GM23338 (cell line): ENCODE results near the gene OR56A5. TPM values are rescaled to one million over a fixed set of nuclear protein-coding genes. Genes with fewer than 3 reads are reported as not detected.

ENCODE experiments used
- ATAC-seq: fragments of 200-7000 bp; cut with Tn5 transposase; 3 replicates; pipeline ENCODE4 v1.9.1; 2020
- DNase-seq: peaks from one replicate; pipeline ENCODE4 v3.0.0-alpha.2; 2015; ENCODE audit warnings: low spot score
- H2AFZ ChIP-seq: fragments of 200-600 bp; sonication (generic); 2 replicates; pipeline ENCODE4 v1.8.0; 2016; ENCODE audit warnings: antibody characterized with exemption, mild to moderate bottlenecking, moderate library complexity
- H3F3A ChIP-seq: fragments of 200-600 bp; sonication (generic); replicated peaks from 2 replicates; pipeline ENCODE4 v1.8.0; 2017; ENCODE audit warnings: antibody characterized with exemption, mixed run types, low read depth
- H3K27ac ChIP-seq: fragments of 200-600 bp; sonication (generic); 2 replicates; pipeline ENCODE4 v1.6.1; 2016; ENCODE audit warnings: low read depth
- H3K27me3 ChIP-seq: fragments of 200-600 bp; sonication (generic); 2 replicates; pipeline ENCODE4 v1.8.0; 2016; ENCODE audit warnings: mild to moderate bottlenecking, mixed run types, moderate library complexity; ENCODE audit not compliant: insufficient read depth
- H3K36me3 ChIP-seq: fragments of 200-600 bp; sonication (generic); 2 replicates; pipeline ENCODE4 v1.8.0; 2016; ENCODE audit warnings: mild to moderate bottlenecking; ENCODE audit not compliant: insufficient read depth
- H3K4me1 ChIP-seq: fragments of 200-600 bp; sonication (generic); 2 replicates; pipeline ENCODE4 v1.8.0; 2016; ENCODE audit warnings: mild to moderate bottlenecking, moderate library complexity; ENCODE audit not compliant: insufficient read depth
- H3K4me2 ChIP-seq: fragments of 200-600 bp; sonication (generic); 2 replicates; pipeline ENCODE4 v1.7.1; 2017; ENCODE audit warnings: mixed run types
- H3K4me3 ChIP-seq: fragments of 200-600 bp; sonication (generic); 2 replicates; pipeline ENCODE4 v1.6.1; 2016; ENCODE audit warnings: mixed run types
- H3K79me2 ChIP-seq: fragments of 200-600 bp; sonication (generic); replicated peaks from 2 replicates; pipeline ENCODE4 v1.8.0; 2017; ENCODE audit warnings: mild to moderate bottlenecking; ENCODE audit not compliant: insufficient read depth
- H3K9me2 ChIP-seq: fragments of 200-600 bp; sonication (generic); 2 replicates; pipeline ENCODE4 v1.8.0; 2017; ENCODE audit not compliant: insufficient read depth
- H4K20me1 ChIP-seq: fragments of 200-600 bp; sonication (generic); replicated peaks from 2 replicates; pipeline ENCODE4 v1.8.0; 2017; ENCODE audit warnings: mild to moderate bottlenecking; ENCODE audit not compliant: insufficient read depth
- H3K27ac Mint-ChIP-seq: 2 replicates; pipeline ENCODE4 v1.8.0; 2020; ENCODE audit warnings: inconsistent platforms, mild to moderate bottlenecking, moderate library complexity, mixed read lengths
- H3K27me3 Mint-ChIP-seq: 3 replicates; pipeline ENCODE4 v1.8.0; 2022; ENCODE audit warnings: low read depth, mild to moderate bottlenecking, moderate library complexity, mixed read lengths, inconsistent platforms; ENCODE audit not compliant: insufficient read depth, poor library complexity
- H3K36me3 Mint-ChIP-seq: 3 replicates; pipeline ENCODE4 v1.8.0; 2021; ENCODE audit warnings: low read depth, mild to moderate bottlenecking, inconsistent platforms, moderate library complexity, mixed read lengths
- H3K4me1 Mint-ChIP-seq: 3 replicates; pipeline ENCODE4 v1.8.0; 2020; ENCODE audit warnings: mild to moderate bottlenecking, inconsistent platforms, mixed read lengths
- H3K4me3 Mint-ChIP-seq: 3 replicates; pipeline ENCODE4 v1.8.0; 2021; ENCODE audit warnings: moderate library complexity, mild to moderate bottlenecking, inconsistent platforms, mixed read lengths
- H3K9me3 Mint-ChIP-seq: 3 replicates; pipeline ENCODE4 v1.8.0; 2020; ENCODE audit warnings: moderate library complexity, mild to moderate bottlenecking, inconsistent platforms, mixed read lengths
- CREB1 ChIP-seq: fragments of 250-450 bp; sonication (Bioruptor Pico); IDR thresholded peaks from 2 replicates; pipeline ENCODE4 v1.5.0; 2020; ENCODE audit warnings: low read depth, mild to moderate bottlenecking, moderate library complexity
- EZH2 ChIP-seq: fragments of 200-600 bp; sonication (generic); IDR thresholded peaks from one replicate; pipeline ENCODE4 v1.8.0; 2017; ENCODE audit warnings: antibody characterized with exemption, mild to moderate bottlenecking, low read depth; ENCODE audit not compliant: unreplicated experiment
- EZH2phosphoT487 ChIP-seq: fragments of 200-600 bp; sonication (generic); IDR thresholded peaks from one replicate; pipeline ENCODE4 v1.8.1; 2018; ENCODE audit warnings: antibody characterized with exemption; ENCODE audit not compliant: unreplicated experiment
- JUNB ChIP-seq: IDR thresholded peaks from one replicate; pipeline ENCODE4 v1.6.1; 2016; ENCODE audit warnings: antibody characterized with exemption; ENCODE audit not compliant: unreplicated experiment
- NANOG ChIP-seq: IDR thresholded peaks from 2 replicates; pipeline ENCODE4 v1.6.1; 2016; ENCODE audit warnings: antibody characterized with exemption, borderline replicate concordance
- POLR2AphosphoS5 ChIP-seq: IDR thresholded peaks from 2 replicates; pipeline ENCODE4 v1.6.1; 2016; ENCODE audit warnings: antibody characterized with exemption, low read depth
- STAT1 ChIP-seq: IDR thresholded peaks from one replicate; pipeline ENCODE4 v1.6.1; 2016; ENCODE audit warnings: antibody characterized with exemption; ENCODE audit not compliant: unreplicated experiment
- ZNF114 ChIP-seq: fragments of 250-450 bp; sonication (Bioruptor Pico); IDR thresholded peaks from 2 replicates; pipeline ENCODE4 v1.5.0; 2020; ENCODE audit warnings: mild to moderate bottlenecking, moderate library complexity
- ZNF331 ChIP-seq: fragments of 250-450 bp; sonication (Bioruptor Pico); IDR thresholded peaks from 2 replicates; pipeline ENCODE4 v1.5.0; 2020; ENCODE audit warnings: low read depth, mild to moderate bottlenecking, moderate library complexity
- polyA plus RNA-seq: library from polyadenylated mRNA; unstranded; fragments of >200 nt; fragmentation: Nextera tagmentation; extraction: Ambion mirVana; gene quantifications from 2 replicates; pipeline ENCODE4 v1.2.1, GENCODE V29; 2016
- total RNA-seq: library from RNA; depleted of rRNA; stranded (reverse); fragments of >200 nt; shearing (Covaris generic); gene quantifications from 2 replicates; pipeline ENCODE4 v1.2.3, GENCODE V29; 2014
- TF ChIP-seq, protein P1 (sequence below): fragments of 250-450 bp; sonication (Bioruptor Pico); IDR thresholded peaks from 2 replicates; pipeline ENCODE4 v1.5.0; 2020; ENCODE audit warnings: mild to moderate bottlenecking, moderate library complexity
- TF ChIP-seq, protein P2 (sequence below), 2 experiments: fragments of 200-600 bp in 1 of 2; sonication (generic) in 1 of 2; conservative IDR thresholded peaks; 2 replicates each; pipeline versions ENCODE4 v1.5.1 to v1.6.1; 2016 to 2017; ENCODE audit warnings: antibody characterized with exemption in 2 of 2, low read depth in 2 of 2, mild to moderate bottlenecking in 2 of 2, moderate library complexity in 1 of 2
- TF ChIP-seq, protein P3 (sequence below): IDR thresholded peaks from 2 replicates; pipeline ENCODE4 v1.6.1; 2016; ENCODE audit warnings: antibody characterized with exemption
- TF ChIP-seq, protein P4 (sequence below): IDR thresholded peaks from one replicate; pipeline ENCODE4 v1.6.1; 2018; ENCODE audit warnings: antibody characterized with exemption; ENCODE audit not compliant: unreplicated experiment

Gene OR56A5
- total and polyA plus RNA-seq, 2 experiments from 2014 or later: not detected

DNA sequence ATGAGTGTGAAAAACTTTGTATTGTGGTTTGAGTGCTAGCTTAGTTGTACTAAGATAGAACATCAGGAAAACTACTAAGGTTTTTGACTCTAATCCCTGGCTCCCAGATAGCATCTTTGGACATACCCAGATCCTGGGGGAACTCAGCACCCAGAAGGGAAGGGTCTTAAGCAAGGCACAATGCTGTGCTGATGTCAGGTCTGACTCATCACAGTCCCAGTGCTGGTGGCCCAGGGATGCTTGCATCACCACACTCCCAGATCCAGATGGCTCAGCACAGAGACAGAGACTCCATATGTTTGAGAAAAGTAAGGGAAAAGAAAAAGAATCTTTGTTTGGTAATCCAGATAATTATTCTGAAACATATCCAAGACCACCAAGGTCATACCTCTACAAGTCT lies 44.5 kb downstream of the OR56A5 start:
- Mint-ChIP-seq H3K27ac (peak overlapping the region; percentile 65; the same call in 1 of the 2 replicates), H3K4me1 (no peaks in the 10 kb centered on the region), H3K9me3 (peaks cover 27% of the 10 kb centered on the region), H3K27me3 (peaks cover under 1% of the 10 kb centered on the region), H3K4me3 (no peak overlapping the region), H3K36me3 (peaks cover 15% of the 10 kb centered on the region)
- Histone ChIP-seq H3K4me1 (no peaks in the 10 kb centered on the region), H3K79me2 (no peaks in the 10 kb centered on the region), H3K4me2 (no peak overlapping the region), H3K9me2 (no peaks in the 10 kb centered on the region; the same call in 1 of the 2 replicates), H3K27ac (no peak overlapping the region), H4K20me1 (no peaks in the 10 kb centered on the region), H2AFZ (no peak overlapping the region), H3K27me3 (no peaks in the 10 kb centered on the region), H3F3A (no peaks in the 10 kb centered on the region), H3K4me3 (no peak overlapping the region), H3K36me3 (no peaks in the 10 kb centered on the region)
- DNase-seq (no peak), ATAC-seq (no peak)
- TF ChIP-seq, protein P1, sequence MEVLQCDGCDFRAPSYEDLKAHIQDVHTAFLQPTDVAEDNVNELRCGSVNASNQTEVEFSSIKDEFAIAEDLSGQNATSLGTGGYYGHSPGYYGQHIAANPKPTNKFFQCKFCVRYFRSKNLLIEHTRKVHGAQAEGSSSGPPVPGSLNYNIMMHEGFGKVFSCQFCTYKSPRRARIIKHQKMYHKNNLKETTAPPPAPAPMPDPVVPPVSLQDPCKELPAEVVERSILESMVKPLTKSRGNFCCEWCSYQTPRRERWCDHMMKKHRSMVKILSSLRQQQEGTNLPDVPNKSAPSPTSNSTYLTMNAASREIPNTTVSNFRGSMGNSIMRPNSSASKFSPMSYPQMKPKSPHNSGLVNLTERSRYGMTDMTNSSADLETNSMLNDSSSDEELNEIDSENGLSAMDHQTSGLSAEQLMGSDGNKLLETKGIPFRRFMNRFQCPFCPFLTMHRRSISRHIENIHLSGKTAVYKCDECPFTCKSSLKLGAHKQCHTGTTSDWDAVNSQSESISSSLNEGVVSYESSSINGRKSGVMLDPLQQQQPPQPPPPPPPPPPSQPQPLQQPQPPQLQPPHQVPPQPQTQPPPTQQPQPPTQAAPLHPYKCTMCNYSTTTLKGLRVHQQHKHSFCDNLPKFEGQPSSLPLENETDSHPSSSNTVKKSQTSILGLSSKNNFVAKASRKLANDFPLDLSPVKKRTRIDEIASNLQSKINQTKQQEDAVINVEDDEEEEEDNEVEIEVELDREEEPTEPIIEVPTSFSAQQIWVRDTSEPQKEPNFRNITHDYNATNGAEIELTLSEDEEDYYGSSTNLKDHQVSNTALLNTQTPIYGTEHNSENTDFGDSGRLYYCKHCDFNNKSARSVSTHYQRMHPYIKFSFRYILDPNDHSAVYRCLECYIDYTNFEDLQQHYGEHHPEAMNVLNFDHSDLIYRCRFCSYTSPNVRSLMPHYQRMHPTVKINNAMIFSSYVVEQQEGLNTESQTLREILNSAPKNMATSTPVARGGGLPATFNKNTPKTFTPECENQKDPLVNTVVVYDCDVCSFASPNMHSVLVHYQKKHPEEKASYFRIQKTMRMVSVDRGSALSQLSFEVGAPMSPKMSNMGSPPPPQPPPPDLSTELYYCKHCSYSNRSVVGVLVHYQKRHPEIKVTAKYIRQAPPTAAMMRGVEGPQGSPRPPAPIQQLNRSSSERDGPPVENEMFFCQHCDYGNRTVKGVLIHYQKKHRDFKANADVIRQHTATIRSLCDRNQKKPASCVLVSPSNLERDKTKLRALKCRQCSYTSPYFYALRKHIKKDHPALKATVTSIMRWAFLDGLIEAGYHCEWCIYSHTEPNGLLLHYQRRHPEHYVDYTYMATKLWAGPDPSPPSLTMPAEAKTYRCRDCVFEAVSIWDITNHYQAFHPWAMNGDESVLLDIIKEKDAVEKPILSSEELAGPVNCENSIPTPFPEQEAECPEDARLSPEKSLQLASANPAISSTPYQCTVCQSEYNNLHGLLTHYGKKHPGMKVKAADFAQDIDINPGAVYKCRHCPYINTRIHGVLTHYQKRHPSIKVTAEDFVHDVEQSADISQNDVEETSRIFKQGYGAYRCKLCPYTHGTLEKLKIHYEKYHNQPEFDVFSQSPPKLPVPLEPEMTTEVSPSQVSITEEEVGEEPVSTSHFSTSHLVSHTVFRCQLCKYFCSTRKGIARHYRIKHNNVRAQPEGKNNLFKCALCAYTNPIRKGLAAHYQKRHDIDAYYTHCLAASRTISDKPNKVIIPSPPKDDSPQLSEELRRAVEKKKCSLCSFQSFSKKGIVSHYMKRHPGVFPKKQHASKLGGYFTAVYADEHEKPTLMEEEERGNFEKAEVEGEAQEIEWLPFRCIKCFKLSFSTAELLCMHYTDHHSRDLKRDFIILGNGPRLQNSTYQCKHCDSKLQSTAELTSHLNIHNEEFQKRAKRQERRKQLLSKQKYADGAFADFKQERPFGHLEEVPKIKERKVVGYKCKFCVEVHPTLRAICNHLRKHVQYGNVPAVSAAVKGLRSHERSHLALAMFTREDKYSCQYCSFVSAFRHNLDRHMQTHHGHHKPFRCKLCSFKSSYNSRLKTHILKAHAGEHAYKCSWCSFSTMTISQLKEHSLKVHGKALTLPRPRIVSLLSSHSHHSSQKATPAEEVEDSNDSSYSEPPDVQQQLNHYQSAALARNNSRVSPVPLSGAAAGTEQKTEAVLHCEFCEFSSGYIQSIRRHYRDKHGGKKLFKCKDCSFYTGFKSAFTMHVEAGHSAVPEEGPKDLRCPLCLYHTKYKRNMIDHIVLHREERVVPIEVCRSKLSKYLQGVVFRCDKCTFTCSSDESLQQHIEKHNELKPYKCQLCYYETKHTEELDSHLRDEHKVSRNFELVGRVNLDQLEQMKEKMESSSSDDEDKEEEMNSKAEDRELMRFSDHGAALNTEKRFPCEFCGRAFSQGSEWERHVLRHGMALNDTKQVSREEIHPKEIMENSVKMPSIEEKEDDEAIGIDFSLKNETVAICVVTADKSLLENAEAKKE (CRISPR knock-in tag): no peak
- TF ChIP-seq POLR2AphosphoS5 (no peak), NANOG (no peak), EZH2phosphoT487 (no peak), JUNB (no peak), STAT1 (no peak), ZNF114 (CRISPR knock-in tag) (no peak), ZNF331 (CRISPR knock-in tag) (no peak), CREB1 (CRISPR knock-in tag) (no peak), EZH2 (no peak)
- TF ChIP-seq, protein P2, sequence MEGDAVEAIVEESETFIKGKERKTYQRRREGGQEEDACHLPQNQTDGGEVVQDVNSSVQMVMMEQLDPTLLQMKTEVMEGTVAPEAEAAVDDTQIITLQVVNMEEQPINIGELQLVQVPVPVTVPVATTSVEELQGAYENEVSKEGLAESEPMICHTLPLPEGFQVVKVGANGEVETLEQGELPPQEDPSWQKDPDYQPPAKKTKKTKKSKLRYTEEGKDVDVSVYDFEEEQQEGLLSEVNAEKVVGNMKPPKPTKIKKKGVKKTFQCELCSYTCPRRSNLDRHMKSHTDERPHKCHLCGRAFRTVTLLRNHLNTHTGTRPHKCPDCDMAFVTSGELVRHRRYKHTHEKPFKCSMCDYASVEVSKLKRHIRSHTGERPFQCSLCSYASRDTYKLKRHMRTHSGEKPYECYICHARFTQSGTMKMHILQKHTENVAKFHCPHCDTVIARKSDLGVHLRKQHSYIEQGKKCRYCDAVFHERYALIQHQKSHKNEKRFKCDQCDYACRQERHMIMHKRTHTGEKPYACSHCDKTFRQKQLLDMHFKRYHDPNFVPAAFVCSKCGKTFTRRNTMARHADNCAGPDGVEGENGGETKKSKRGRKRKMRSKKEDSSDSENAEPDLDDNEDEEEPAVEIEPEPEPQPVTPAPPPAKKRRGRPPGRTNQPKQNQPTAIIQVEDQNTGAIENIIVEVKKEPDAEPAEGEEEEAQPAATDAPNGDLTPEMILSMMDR (conservative IDR thresholded peaks at IDR 0.05; ENCODE audit: low read depth in 2 of 2): no peak
- TF ChIP-seq, protein P3, sequence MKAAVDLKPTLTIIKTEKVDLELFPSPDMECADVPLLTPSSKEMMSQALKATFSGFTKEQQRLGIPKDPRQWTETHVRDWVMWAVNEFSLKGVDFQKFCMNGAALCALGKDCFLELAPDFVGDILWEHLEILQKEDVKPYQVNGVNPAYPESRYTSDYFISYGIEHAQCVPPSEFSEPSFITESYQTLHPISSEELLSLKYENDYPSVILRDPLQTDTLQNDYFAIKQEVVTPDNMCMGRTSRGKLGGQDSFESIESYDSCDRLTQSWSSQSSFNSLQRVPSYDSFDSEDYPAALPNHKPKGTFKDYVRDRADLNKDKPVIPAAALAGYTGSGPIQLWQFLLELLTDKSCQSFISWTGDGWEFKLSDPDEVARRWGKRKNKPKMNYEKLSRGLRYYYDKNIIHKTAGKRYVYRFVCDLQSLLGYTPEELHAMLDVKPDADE: no peak
- TF ChIP-seq, protein P4, sequence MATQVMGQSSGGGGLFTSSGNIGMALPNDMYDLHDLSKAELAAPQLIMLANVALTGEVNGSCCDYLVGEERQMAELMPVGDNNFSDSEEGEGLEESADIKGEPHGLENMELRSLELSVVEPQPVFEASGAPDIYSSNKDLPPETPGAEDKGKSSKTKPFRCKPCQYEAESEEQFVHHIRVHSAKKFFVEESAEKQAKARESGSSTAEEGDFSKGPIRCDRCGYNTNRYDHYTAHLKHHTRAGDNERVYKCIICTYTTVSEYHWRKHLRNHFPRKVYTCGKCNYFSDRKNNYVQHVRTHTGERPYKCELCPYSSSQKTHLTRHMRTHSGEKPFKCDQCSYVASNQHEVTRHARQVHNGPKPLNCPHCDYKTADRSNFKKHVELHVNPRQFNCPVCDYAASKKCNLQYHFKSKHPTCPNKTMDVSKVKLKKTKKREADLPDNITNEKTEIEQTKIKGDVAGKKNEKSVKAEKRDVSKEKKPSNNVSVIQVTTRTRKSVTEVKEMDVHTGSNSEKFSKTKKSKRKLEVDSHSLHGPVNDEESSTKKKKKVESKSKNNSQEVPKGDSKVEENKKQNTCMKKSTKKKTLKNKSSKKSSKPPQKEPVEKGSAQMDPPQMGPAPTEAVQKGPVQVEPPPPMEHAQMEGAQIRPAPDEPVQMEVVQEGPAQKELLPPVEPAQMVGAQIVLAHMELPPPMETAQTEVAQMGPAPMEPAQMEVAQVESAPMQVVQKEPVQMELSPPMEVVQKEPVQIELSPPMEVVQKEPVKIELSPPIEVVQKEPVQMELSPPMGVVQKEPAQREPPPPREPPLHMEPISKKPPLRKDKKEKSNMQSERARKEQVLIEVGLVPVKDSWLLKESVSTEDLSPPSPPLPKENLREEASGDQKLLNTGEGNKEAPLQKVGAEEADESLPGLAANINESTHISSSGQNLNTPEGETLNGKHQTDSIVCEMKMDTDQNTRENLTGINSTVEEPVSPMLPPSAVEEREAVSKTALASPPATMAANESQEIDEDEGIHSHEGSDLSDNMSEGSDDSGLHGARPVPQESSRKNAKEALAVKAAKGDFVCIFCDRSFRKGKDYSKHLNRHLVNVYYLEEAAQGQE: no peak
